C4-2B (cell line): Measurements from ENCODE around the gene ENDOV.

Experiments
- CTCF ChIP-seq: fragments of 450-650 bp; conservative IDR thresholded peaks from 2 replicates; pipeline ENCODE4 v1.5.1; 2017; ENCODE audit warnings: mild to moderate bottlenecking
- ZFX ChIP-seq: fragments of 450-650 bp; IDR thresholded peaks from 2 replicates; pipeline ENCODE4 v1.6.1; 2017

DNA sequence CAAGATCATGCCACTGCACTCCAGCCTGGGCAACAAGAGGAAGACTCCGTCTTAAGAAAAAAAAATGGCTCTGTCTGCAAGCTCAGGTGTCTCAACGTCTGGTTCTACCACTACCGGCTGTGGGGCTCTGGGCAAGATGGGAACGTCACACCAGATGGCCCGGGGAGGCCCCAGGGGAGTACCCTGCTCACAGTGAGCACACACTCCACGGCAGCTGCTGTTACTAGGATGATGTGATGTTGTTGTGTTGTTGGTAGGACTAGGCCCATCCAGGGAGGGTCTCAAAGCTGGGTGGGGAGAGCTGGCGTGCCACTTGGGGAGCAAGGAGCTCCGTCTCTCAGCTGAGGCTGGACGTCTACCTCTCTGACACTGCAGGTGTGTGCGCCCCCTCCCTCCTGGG, 70.9 kb downstream of the ENDOV start:
- TF ChIP-seq CTCF: no peak
- no peak for TF ChIP-seq ZFX
